Right lobe of liver (tissue), 4 donors: ENCODE results near the gene INTS1.

Experiments
- POLR2A ChIP-seq: fragments of 450-650 bp; IDR thresholded peaks from one replicate; pipeline ENCODE4 v1.6.1; 2017; ENCODE audit warnings: antibody characterized with exemption, mild to moderate bottlenecking
- TF ChIP-seq, protein P1 (sequence below), 4 donors: fragments of 200-600 bp in 3 of 4; fragments of 450-650 bp in 1 of 4; IDR thresholded peaks; one replicate each; pipeline versions ENCODE4 v1.5.1 to v1.8.0; 2016 to 2022; ENCODE audit warnings: antibody characterized with exemption in 4 of 4, mild to moderate bottlenecking in 2 of 4
- donor health status: DM: no; HTN: no; CAD: no.
- donor health status: DM: no; HTN: no; CAD: no.
- donor health status: DM: no; HTN: yes; CAD: no.

DNA sequence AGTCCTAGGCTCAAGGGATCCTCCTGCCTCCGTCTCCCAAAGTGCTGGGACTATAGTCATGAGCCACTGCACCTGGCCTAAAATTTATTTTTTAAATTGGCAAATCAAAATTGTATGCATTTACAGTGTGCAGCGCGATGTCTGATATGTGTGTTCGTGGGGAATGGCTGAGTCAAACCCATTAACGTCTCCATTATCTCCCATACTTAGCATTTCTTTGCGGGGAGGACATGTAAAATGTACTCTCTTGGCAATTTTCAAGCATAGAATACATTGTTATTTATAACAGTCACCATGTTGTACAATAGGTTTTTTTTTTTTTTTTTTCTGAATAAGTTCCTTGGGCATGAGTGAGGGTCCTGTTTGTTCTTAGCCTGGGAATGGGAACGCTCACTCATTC, 48.0 kb upstream of the INTS1 start:
- TF ChIP-seq, protein P1, sequence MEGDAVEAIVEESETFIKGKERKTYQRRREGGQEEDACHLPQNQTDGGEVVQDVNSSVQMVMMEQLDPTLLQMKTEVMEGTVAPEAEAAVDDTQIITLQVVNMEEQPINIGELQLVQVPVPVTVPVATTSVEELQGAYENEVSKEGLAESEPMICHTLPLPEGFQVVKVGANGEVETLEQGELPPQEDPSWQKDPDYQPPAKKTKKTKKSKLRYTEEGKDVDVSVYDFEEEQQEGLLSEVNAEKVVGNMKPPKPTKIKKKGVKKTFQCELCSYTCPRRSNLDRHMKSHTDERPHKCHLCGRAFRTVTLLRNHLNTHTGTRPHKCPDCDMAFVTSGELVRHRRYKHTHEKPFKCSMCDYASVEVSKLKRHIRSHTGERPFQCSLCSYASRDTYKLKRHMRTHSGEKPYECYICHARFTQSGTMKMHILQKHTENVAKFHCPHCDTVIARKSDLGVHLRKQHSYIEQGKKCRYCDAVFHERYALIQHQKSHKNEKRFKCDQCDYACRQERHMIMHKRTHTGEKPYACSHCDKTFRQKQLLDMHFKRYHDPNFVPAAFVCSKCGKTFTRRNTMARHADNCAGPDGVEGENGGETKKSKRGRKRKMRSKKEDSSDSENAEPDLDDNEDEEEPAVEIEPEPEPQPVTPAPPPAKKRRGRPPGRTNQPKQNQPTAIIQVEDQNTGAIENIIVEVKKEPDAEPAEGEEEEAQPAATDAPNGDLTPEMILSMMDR (IDR thresholded peaks at IDR 0.05) = no peak
- no peak for TF ChIP-seq POLR2A
